H1 (cell line): ENCODE results near the gene PTPRE. TPM values are rescaled to one million over a fixed set of nuclear protein-coding genes. Genes with fewer than 3 reads are reported as not detected.

Experiments
- CTCF ChIA-PET: fragments of 300-600 bp; sonication (Branson Sonifier 250); formaldehyde crosslinking; loops from one replicate; lab custom pipeline; 2021; ENCODE audit not compliant: partially characterized antibody; lab: Charles Lee
- POLR2A ChIA-PET: fragments of 300-600 bp; sonication (Branson Sonifier 250); formaldehyde crosslinking; loops from one replicate; lab custom pipeline; 2021; ENCODE audit warnings: inconsistent platforms; ENCODE audit not compliant: partially characterized antibody; lab: Charles Lee
- DNase-seq, 2 experiments: peaks; one replicate each; pipeline versions ENCODE4 v3.0.0 to v3.0.0-alpha.2; 2010 to 2022; ENCODE audit warnings: low spot score in 2 of 2, low read depth in 1 of 2, mixed read lengths in 1 of 2
- FAIRE-seq: peaks from 2 replicates; lab custom pipeline; 2011; peaks lifted over from hg19 to GRCh38; lab: Jason Lieb, UNC
- H2AFZ ChIP-seq: 2 replicates; pipeline ENCODE4 v1.8.1; 2012; ENCODE audit warnings: low read length, inconsistent platforms
- H2AK5ac ChIP-seq: 2 replicates; pipeline ENCODE4 v1.6.1; 2013; ENCODE audit warnings: low read depth, low read length
- H2BK120ac ChIP-seq: replicated peaks from 2 replicates; pipeline ENCODE3; 2013; ENCODE audit warnings: low read depth, low read length, inconsistent platforms
- H2BK12ac ChIP-seq: 2 replicates; pipeline ENCODE4 v1.6.1; 2013; ENCODE audit warnings: low read depth, low read length
- H2BK15ac ChIP-seq: 2 replicates; pipeline ENCODE4 v1.6.1; 2013; ENCODE audit warnings: low read length
- H2BK20ac ChIP-seq: 2 replicates; pipeline ENCODE4 v1.6.1; 2013; ENCODE audit warnings: low read length
- H2BK5ac ChIP-seq: 2 replicates; pipeline ENCODE4 v1.6.1; 2013; ENCODE audit warnings: low read depth, low read length
- H3K14ac ChIP-seq: 2 replicates; pipeline ENCODE4 v1.6.1; 2013; ENCODE audit warnings: inconsistent platforms; ENCODE audit not compliant: insufficient read length
- H3K18ac ChIP-seq: 2 replicates; pipeline ENCODE4 v1.6.1; 2013; ENCODE audit warnings: low read length; ENCODE audit errors: extremely low read depth
- H3K23ac ChIP-seq: 2 replicates; pipeline ENCODE4 v1.6.1; 2013; ENCODE audit warnings: inconsistent platforms; ENCODE audit not compliant: insufficient read length
- H3K23me2 ChIP-seq: 2 replicates; pipeline ENCODE4 v1.6.1; 2013; ENCODE audit warnings: low read depth, low read length
- H3K27ac ChIP-seq: 2 replicates; pipeline ENCODE4 v1.6.1; 2011; ENCODE audit warnings: low read depth, low read length, inconsistent platforms
- H3K27me3 ChIP-seq, 4 experiments: replicated peaks in 1 of 4; 1 replicate in 1 of 4; 2 replicates in 3 of 4; pipeline versions ENCODE4 v1.6.1 to v1.8.1; 2011 to 2013; ENCODE audit warnings: low read length in 3 of 4, mild to moderate bottlenecking in 3 of 4, inconsistent platforms in 2 of 4, mixed read lengths in 2 of 4, moderate library complexity in 1 of 4; ENCODE audit not compliant: control insufficient read depth in 3 of 4, insufficient read depth in 3 of 4; ENCODE audit errors: extremely low read depth in 1 of 4
- H3K36me3 ChIP-seq, 4 experiments: 2 replicates each; pipeline versions ENCODE4 v1.6.1 to v1.8.1; 2011 to 2013; ENCODE audit warnings: mild to moderate bottlenecking in 4 of 4, low read length in 3 of 4, moderate library complexity in 2 of 4, control low read depth in 1 of 4, inconsistent platforms in 1 of 4; ENCODE audit not compliant: insufficient read depth in 4 of 4, control insufficient read depth in 2 of 4
- H3K4ac ChIP-seq: replicated peaks from 2 replicates; pipeline ENCODE3; 2013; ENCODE audit warnings: low read length, low read depth, mixed read lengths, inconsistent platforms; ENCODE audit not compliant: insufficient read length
- H3K4me1 ChIP-seq, 4 experiments: replicated peaks in 1 of 4; 1 replicate in 1 of 4; 2 replicates in 3 of 4; pipeline versions ENCODE4 v1.6.1 to v1.8.1; 2011 to 2013; ENCODE audit warnings: low read length in 3 of 4, inconsistent platforms in 2 of 4, mixed read lengths in 1 of 4; ENCODE audit not compliant: insufficient read depth in 4 of 4, control insufficient read depth in 3 of 4
- H3K4me2 ChIP-seq, 2 experiments: 2 replicates each; pipeline versions ENCODE4 v1.6.1 to v1.8.1; 2011 to 2013; ENCODE audit warnings: low read depth in 2 of 2, low read length in 2 of 2, control low read depth in 1 of 2, inconsistent platforms in 1 of 2, mild to moderate bottlenecking in 1 of 2; ENCODE audit not compliant: insufficient read depth in 1 of 2
- H3K4me3 ChIP-seq, 4 experiments: fragments of 200-600, 300-600 bp in 1 of 4; sonication (generic), shearing (Covaris generic), sonication (Bioruptor Twin) in 1 of 4; 2 replicates each; pipeline versions ENCODE4 v1.5.1 to v1.8.1; 2011 to 2016; ENCODE audit warnings: low read length in 4 of 4, low read depth in 3 of 4, control low read depth in 2 of 4, inconsistent platforms in 2 of 4, mild to moderate bottlenecking in 2 of 4, mixed read lengths in 1 of 4, moderate library complexity in 1 of 4; ENCODE audit not compliant: insufficient read depth in 2 of 4; ENCODE audit errors: extremely low read depth in 1 of 4
- H3K56ac ChIP-seq: replicated peaks from 2 replicates; pipeline ENCODE3; 2013; ENCODE audit warnings: low read depth, mild to moderate bottlenecking, mixed read lengths, low read length, inconsistent platforms; ENCODE audit not compliant: insufficient read length
- H3K79me1 ChIP-seq: 2 replicates; pipeline ENCODE4 v1.6.1; 2013; ENCODE audit warnings: low read depth, low read length, control low read depth
- H3K79me2 ChIP-seq, 2 experiments: 2 replicates each; pipeline versions ENCODE4 v1.6.1 to v1.8.1; 2012 to 2013; ENCODE audit warnings: low read length in 2 of 2, mild to moderate bottlenecking in 2 of 2, inconsistent platforms in 1 of 2; ENCODE audit not compliant: insufficient read depth in 2 of 2, control insufficient read depth in 1 of 2
- H3K9ac ChIP-seq, 4 experiments: replicated peaks in 1 of 4; 1 replicate in 1 of 4; 2 replicates in 3 of 4; pipeline versions ENCODE4 v1.6.1 to v1.8.1; 2011 to 2013; ENCODE audit warnings: low read depth in 3 of 4, low read length in 3 of 4, control low read depth in 2 of 4, mild to moderate bottlenecking in 2 of 4, moderate library complexity in 2 of 4, inconsistent platforms in 1 of 4; ENCODE audit errors: extremely low read depth in 1 of 4
- H3K9me3 ChIP-seq, 2 experiments: 2 replicates each; pipeline versions ENCODE4 v1.6.1 to v1.8.1; 2012 to 2013; ENCODE audit warnings: mild to moderate bottlenecking in 2 of 2, moderate library complexity in 2 of 2, control low read depth in 1 of 2, inconsistent platforms in 1 of 2, low read depth in 1 of 2, low read length in 1 of 2, mixed read lengths in 1 of 2; ENCODE audit not compliant: insufficient read depth in 2 of 2
- H4K20me1 ChIP-seq, 2 experiments: replicated peaks in 1 of 2; 2 replicates each; pipeline versions ENCODE3 to v1.8.1; 2011 to 2013; ENCODE audit warnings: inconsistent platforms in 2 of 2, low read length in 2 of 2, mild to moderate bottlenecking in 1 of 2; ENCODE audit not compliant: insufficient read depth in 2 of 2, control insufficient read depth in 1 of 2
- H4K5ac ChIP-seq: 2 replicates; pipeline ENCODE4 v1.6.1; 2013; ENCODE audit warnings: low read length, low read depth, mixed read lengths, inconsistent platforms; ENCODE audit not compliant: insufficient read length
- H4K8ac ChIP-seq: 2 replicates; pipeline ENCODE4 v1.8.0; 2013; ENCODE audit warnings: mild to moderate bottlenecking, moderate library complexity, low read length, inconsistent platforms; ENCODE audit not compliant: insufficient read depth; ENCODE audit errors: extremely low read depth
- H4K91ac ChIP-seq: replicated peaks from 2 replicates; pipeline ENCODE3; 2013; ENCODE audit warnings: low read length, mixed read lengths, inconsistent platforms; ENCODE audit not compliant: insufficient read length
- GABPA ChIP-seq: IDR thresholded peaks from 2 replicates; pipeline ENCODE4 v1.6.1; 2011; ENCODE audit warnings: mild to moderate bottlenecking, low read length, moderate library complexity, borderline replicate concordance; ENCODE audit not compliant: insufficient read depth
- GTF2F1 ChIP-seq: IDR thresholded peaks from 2 replicates; pipeline ENCODE4 v1.6.1; 2012; ENCODE audit warnings: low read depth, low read length, improper control_type of control experiment, borderline replicate concordance
- KDM1A ChIP-seq: fragments of 200-600, 300-600 bp; sonication (generic); IDR thresholded peaks from 2 replicates; pipeline ENCODE4 v1.7.1; 2016; ENCODE audit warnings: mild to moderate bottlenecking, low read length, borderline replicate concordance
- KDM5A ChIP-seq: fragments of 200-600 bp; IDR thresholded peaks from 2 replicates; pipeline ENCODE4 v1.7.1; 2012; ENCODE audit warnings: mild to moderate bottlenecking, low read length, inconsistent platforms, mixed read lengths
- SIX5 ChIP-seq: IDR thresholded peaks from 2 replicates; pipeline ENCODE4 v1.6.1; 2011; ENCODE audit warnings: mild to moderate bottlenecking, low read depth, low read length
- WGBS, 2 experiments: shearing (Covaris generic) in 1 of 2; methylation state at CpG; one replicate each; pipeline versions ENCODE4 v1.1.6 to v1.1.7; 2013 to 2015; ENCODE audit warnings: low lambda C conversion rate in 2 of 2, mixed read lengths in 2 of 2, inconsistent platforms in 1 of 2, low coverage in 1 of 2, missing lambda C conversion rate in 1 of 2; ENCODE audit not compliant: insufficient replicate concordance in 2 of 2, insufficient coverage in 1 of 2, insufficient read length in 1 of 2; ENCODE audit errors: extremely low coverage in 1 of 2, missing lambda C conversion rate in 1 of 2; 5-methylcytosine and 5-hydroxymethylcytosine counted together
- polyA plus RNA-seq, 7 experiments: library from polyadenylated mRNA; depleted of rRNA in 3 of 7; stranded (reverse) in 5 of 7; unstranded in 2 of 7; fragments of >200 nt in 5 of 7; fragments of 200-250 nt in 2 of 7; gene quantifications; 1 replicate in 5 of 7; 2 replicates in 1 of 7; 4 replicates in 1 of 7; pipeline versions ENCODE4 v1.2.1 to v1.2.3, GENCODE V29; 2011 to 2013; ENCODE audit warnings: missing spikeins in 2 of 7, mixed read lengths in 2 of 7
- total RNA-seq: library from RNA; stranded (reverse); fragmentation: NEBNext Ultra II Directional; extraction: Animal tissue kit (Norgen Biotek cat#: 25700); gene quantifications from 2 replicates; pipeline ENCODE4 v1.2.1, GENCODE V29; 2021

Gene PTPRE
- total and polyA plus RNA-seq, 2 of the 8 experiments (the other 6 are each of a cell fraction or from before 2014, with no cell fraction given) = 0.33 to 0.54 TPM

GRCh38 chr10:127984945-127985344, 78.0 kb downstream of the PTPRE start:
- FAIRE-seq = no peak
- no peak overlapping the region for H3K18ac ChIP-seq

More at GRCh38 chr10:127984945-127985344, 78.0 kb downstream of the PTPRE start:
- Histone ChIP-seq H3K23me2 (no peaks in the 10 kb centered on the region), H2AFZ (no peak overlapping the region), H3K9ac (no peak overlapping the region), H4K5ac (no peak overlapping the region), H3K27ac (no peak overlapping the region), H3K9me3 (peaks cover 3 to 5% of the 10 kb centered on the region in 2 experiments; a peak in 1 of 4 replicates), H3K4me2 (no peak overlapping the region), H3K4me1 (no peaks in the 10 kb centered on the region), H4K20me1 (no peaks in the 10 kb centered on the region), H2BK12ac (no peak overlapping the region), H4K8ac (no peak overlapping the region), H3K4ac (no peak overlapping the region), H2AK5ac (no peak overlapping the region), H4K91ac (no peak overlapping the region), H3K27me3 (no peaks in the 10 kb centered on the region), H2BK120ac (no peak overlapping the region), H3K36me3 (no peaks in the 10 kb centered on the region; a peak in 1 of 8 replicates), H3K14ac (no peak overlapping the region), H2BK5ac (no peak overlapping the region), H3K23ac (no peak overlapping the region), H3K79me1 (no peaks in the 10 kb centered on the region), H3K56ac (no peak overlapping the region), H3K79me2 (no peaks in the 10 kb centered on the region), H3K4me3 (no peak overlapping the region), H2BK15ac (no peak overlapping the region), H2BK20ac (no peak overlapping the region)
- TF ChIP-seq KDM1A (no peak), GABPA (no peak), SIX5 (no peak), GTF2F1 (no peak), KDM5A (no peak)
- DNase-seq = no peak
- 84% methylated on average over 6 of the region's 6 CpGs; no CpG with 5 or more reads in 1 of the 2 experiments for WGBS, 2 experiments
- ChIA-PET POLR2A (no interaction called here), CTCF (interaction anchor here (1.1 to 1.8 kb wide), 3 partner anchors 9 to 64 kb away, joined by 3 to 5 read pairs (median 3); no protein-coding TSS in a partner anchor)
